Suprapubic skin (tissue), 4 donors: ENCODE data around the gene RGS7. TPM values are rescaled to one million over a fixed set of nuclear protein-coding genes. Genes with fewer than 3 reads are reported as not detected.

ENCODE experiments used
- DNase-seq, 2 donors: peaks; one replicate each; pipeline ENCODE4 v3.0.0-alpha.2; 2019; ENCODE audit warnings: low spot score in 2 of 2
- H3K27ac ChIP-seq: fragments of 200-600 bp; sonication (generic); one replicate; pipeline ENCODE4 v1.5.1; 2019
- H3K27me3 ChIP-seq: fragments of 200-600 bp; sonication (generic); one replicate; pipeline ENCODE4 v1.5.1; 2019
- H3K36me3 ChIP-seq: fragments of 200-600 bp; sonication (generic); one replicate; pipeline ENCODE4 v1.5.1; 2019
- H3K4me1 ChIP-seq: fragments of 200-600 bp; sonication (generic); one replicate; pipeline ENCODE4 v1.5.1; 2019
- H3K4me3 ChIP-seq: fragments of 200-600 bp; sonication (generic); one replicate; pipeline ENCODE4 v1.5.1; 2019; ENCODE audit warnings: mild to moderate bottlenecking
- H3K9me3 ChIP-seq: fragments of 200-600 bp; sonication (generic); one replicate; pipeline ENCODE4 v1.5.1; 2019
- EP300 ChIP-seq: sonication (generic); formaldehyde crosslinking; IDR thresholded peaks from one replicate; pipeline ENCODE4 v1.6.1; 2017; ENCODE audit warnings: antibody characterized with exemption
- POLR2A ChIP-seq, 2 donors: fragments of 450-650 bp; IDR thresholded peaks; one replicate each; pipeline ENCODE4 v1.6.1; 2017; ENCODE audit warnings: antibody characterized with exemption in 2 of 2, mild to moderate bottlenecking in 2 of 2, moderate library complexity in 2 of 2
- POLR2AphosphoS5 ChIP-seq, 3 donors: sonication (generic); formaldehyde crosslinking; IDR thresholded peaks; one replicate each; pipeline ENCODE4 v1.6.1; 2017; ENCODE audit warnings: antibody characterized with exemption in 3 of 3
- WGBS: methylation state at CpG from one replicate; pipeline ENCODE4 v1.1.5; 2018; 5-methylcytosine and 5-hydroxymethylcytosine counted together
- total RNA-seq, 4 donors: library from RNA; depleted of rRNA; stranded (reverse); fragments of >200 nt; gene quantifications; one replicate each; pipeline ENCODE4 v1.1.0, GENCODE V29; 2016
- TF ChIP-seq, protein P1 (sequence below), 2 donors: fragments of 200-600 bp in 1 of 2; fragments of 450-650 bp in 1 of 2; sonication (generic) in 1 of 2; IDR thresholded peaks; one replicate each; pipeline ENCODE4 v1.5.1; 2016 to 2019; ENCODE audit warnings: antibody characterized with exemption in 2 of 2, mild to moderate bottlenecking in 1 of 2, moderate library complexity in 1 of 2

RGS7 gene
- total RNA-seq, 4 donors from 2014 or later: not detected

DNA sequence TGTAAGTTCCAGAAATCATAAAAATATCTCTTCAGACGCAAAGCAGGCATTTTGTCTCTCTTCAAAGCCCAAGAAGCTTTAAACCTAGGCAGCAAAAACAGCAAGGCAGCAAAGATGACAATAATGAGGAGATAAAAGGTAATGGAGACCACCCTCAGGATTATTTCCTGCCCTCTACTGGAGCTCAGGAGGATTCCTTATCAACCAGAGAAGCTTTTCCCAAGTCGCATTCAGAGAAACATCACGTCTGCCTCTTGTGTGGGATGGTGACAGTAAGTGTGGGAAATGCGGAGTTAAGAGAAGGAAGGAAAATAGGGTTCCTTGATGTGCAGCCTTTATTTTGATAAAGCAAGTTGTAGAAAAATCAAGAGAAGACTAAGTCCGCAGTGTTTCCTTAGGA lies 365.8 kb downstream of the RGS7 start:
- no peak for DNase-seq
- Histone ChIP-seq H3K4me3 (no peak overlapping the region), H3K27me3 (no peaks in the 10 kb centered on the region), H3K36me3 (no peaks in the 10 kb centered on the region), H3K27ac (no peak overlapping the region), H3K9me3 (no peaks in the 10 kb centered on the region), H3K4me1 (no peaks in the 10 kb centered on the region)
- TF ChIP-seq POLR2AphosphoS5 (IDR thresholded peaks at IDR 0.05) (no peak), EP300 (no peak), POLR2A (IDR thresholded peaks at IDR 0.05) (no peak)
- TF ChIP-seq, protein P1, sequence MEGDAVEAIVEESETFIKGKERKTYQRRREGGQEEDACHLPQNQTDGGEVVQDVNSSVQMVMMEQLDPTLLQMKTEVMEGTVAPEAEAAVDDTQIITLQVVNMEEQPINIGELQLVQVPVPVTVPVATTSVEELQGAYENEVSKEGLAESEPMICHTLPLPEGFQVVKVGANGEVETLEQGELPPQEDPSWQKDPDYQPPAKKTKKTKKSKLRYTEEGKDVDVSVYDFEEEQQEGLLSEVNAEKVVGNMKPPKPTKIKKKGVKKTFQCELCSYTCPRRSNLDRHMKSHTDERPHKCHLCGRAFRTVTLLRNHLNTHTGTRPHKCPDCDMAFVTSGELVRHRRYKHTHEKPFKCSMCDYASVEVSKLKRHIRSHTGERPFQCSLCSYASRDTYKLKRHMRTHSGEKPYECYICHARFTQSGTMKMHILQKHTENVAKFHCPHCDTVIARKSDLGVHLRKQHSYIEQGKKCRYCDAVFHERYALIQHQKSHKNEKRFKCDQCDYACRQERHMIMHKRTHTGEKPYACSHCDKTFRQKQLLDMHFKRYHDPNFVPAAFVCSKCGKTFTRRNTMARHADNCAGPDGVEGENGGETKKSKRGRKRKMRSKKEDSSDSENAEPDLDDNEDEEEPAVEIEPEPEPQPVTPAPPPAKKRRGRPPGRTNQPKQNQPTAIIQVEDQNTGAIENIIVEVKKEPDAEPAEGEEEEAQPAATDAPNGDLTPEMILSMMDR (IDR thresholded peaks at IDR 0.05): no peak
- 84% methylated on average over 5 of the region's 5 CpGs for WGBS

DNA sequence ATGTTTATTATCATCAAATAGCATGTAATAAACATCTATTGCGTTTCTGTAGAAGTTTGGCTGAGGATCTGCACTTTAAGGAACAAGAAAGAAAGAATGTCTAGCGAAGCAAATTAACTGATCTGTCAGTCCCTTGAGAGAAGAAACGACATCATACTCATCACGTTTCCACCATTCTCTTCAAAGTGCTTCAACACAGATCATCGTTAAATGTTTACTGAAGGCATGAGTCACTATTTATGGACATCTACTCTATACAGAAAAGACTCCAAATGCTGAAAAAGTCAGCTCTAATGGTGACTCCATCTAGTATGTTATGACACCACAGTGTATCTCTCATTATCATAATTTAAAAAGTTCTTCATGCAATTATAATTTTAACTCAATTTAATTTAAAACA lies 369.1 kb downstream of the RGS7 start:
- Histone ChIP-seq H3K4me1 (no peaks in the 10 kb centered on the region), H3K27ac (no peak overlapping the region), H3K4me3 (no peak overlapping the region), H3K9me3 (no peaks in the 10 kb centered on the region), H3K27me3 (no peaks in the 10 kb centered on the region), H3K36me3 (no peaks in the 10 kb centered on the region)
- 64% methylated on average over 5 of the region's 5 CpGs for WGBS
- TF ChIP-seq, protein P1 (IDR thresholded peaks at IDR 0.05): no peak
- TF ChIP-seq POLR2AphosphoS5 (IDR thresholded peaks at IDR 0.05) (no peak), EP300 (no peak), POLR2A (IDR thresholded peaks at IDR 0.05) (no peak)
- DNase-seq: no peak

DNA sequence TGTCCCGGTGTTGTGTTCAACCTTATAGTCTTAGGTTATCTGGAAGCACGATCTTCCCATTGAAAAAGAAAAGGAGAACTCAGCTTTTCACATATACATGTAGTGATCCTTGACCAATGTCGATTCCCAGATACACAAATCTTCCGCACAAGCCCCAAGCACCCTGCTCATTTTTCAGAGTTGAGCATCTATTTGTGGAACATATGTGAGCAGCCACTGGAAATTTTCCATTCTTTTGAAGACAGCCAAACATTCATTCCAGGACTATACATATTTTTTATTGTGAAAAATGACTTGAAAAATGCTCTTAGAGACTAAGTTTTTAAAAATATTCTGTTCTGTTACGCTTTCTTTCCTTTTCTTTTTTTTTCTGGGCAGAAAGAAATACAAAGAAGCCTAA lies 371.9 kb downstream of the RGS7 start:
- TF ChIP-seq EP300 (no peak), POLR2AphosphoS5 (IDR thresholded peaks at IDR 0.05) (no peak), POLR2A (IDR thresholded peaks at IDR 0.05) (no peak)
- TF ChIP-seq, protein P1 (IDR thresholded peaks at IDR 0.05): no peak
- no peaks in the 10 kb centered on the region for H3K27me3 ChIP-seq
- WGBS: 82% methylated on average over 5 of the region's 5 CpGs
- H3K4me3 ChIP-seq: no peak overlapping the region
- no peaks in the 10 kb centered on the region for H3K4me1 ChIP-seq
- H3K36me3 ChIP-seq: no peaks in the 10 kb centered on the region
- no peaks in the 10 kb centered on the region for H3K9me3 ChIP-seq
- no peak overlapping the region for H3K27ac ChIP-seq
- no peak for DNase-seq

DNA sequence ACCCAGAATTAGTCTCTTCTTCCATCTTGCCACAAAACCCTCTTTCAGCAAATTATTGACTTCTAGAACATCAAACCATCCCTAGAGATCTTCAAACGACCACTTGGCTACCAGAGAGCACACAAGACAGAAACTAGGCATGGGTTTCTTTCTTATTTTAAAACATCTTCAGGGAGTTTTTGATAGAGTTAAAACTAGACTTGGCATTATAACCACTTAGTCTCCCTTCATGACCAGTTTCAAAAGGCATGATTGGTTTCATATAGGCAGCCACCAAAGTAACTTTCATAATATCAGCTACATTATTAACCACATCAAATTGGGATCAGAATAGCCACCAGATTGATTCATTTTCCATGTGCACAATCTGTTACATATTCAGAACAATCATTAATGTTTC lies 376.7 kb downstream of the RGS7 start:
- Histone ChIP-seq H3K9me3 (peaks cover 3% of the 10 kb centered on the region), H3K27ac (no peak overlapping the region), H3K4me3 (no peak overlapping the region), H3K36me3 (no peaks in the 10 kb centered on the region), H3K27me3 (no peaks in the 10 kb centered on the region), H3K4me1 (no peaks in the 10 kb centered on the region)
- TF ChIP-seq EP300 (no peak), POLR2A (IDR thresholded peaks at IDR 0.05) (no peak), POLR2AphosphoS5 (IDR thresholded peaks at IDR 0.05) (no peak)
- TF ChIP-seq, protein P1 (IDR thresholded peaks at IDR 0.05): no peak
- DNase-seq: no peak
- 47% methylated on average over 1 of the region's 1 CpG for WGBS

DNA sequence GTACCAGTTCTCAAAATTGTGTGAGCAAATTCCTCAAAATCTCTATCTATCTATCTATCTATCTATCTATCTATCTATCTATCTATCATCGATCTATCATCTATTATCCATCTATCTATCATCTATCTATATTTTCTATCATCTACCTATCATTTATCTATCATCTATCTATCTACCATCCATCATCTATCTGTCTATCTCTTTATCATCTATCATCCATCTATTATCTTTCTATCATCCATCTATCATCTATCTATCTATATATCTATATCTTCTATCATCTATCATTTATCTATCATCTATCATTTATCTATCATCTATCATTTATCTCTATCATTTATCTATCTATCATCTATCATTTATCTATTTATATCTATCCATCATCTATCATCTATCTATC lies 380.3 kb downstream of the RGS7 start:
- Histone ChIP-seq H3K4me3 (no peak overlapping the region), H3K36me3 (no peaks in the 10 kb centered on the region), H3K27ac (no peak overlapping the region), H3K4me1 (no peaks in the 10 kb centered on the region), H3K27me3 (no peaks in the 10 kb centered on the region), H3K9me3 (peaks cover 3% of the 10 kb centered on the region)
- 88% methylated on average over 1 of the region's 1 CpG for WGBS
- TF ChIP-seq POLR2A (IDR thresholded peaks at IDR 0.05) (no peak), EP300 (no peak), POLR2AphosphoS5 (IDR thresholded peaks at IDR 0.05) (no peak)
- TF ChIP-seq, protein P1 (IDR thresholded peaks at IDR 0.05): no peak
- DNase-seq: no peak
